Cerebellar cortex (tissue), 1 donor: ENCODE results near the gene PTPRN2.
A peak's percentile ranks its signal among the peaks of the same experiment; 100 is the strongest.

Source experiments
- DNase-seq: peaks from one replicate; pipeline ENCODE4 v3.0.0-alpha.2; 2015; ENCODE audit warnings: low spot score

Gene PTPRN2

GRCh38 chr7:158252081-158252836 is 335.4 kb downstream of the PTPRN2 start:
- DNase-seq, result peak; percentile 57

- DNase-seq, result no peak
Observed at GRCh38 chr7:158251061-158251965, 336.3 kb downstream of the PTPRN2 start.

DNA sequence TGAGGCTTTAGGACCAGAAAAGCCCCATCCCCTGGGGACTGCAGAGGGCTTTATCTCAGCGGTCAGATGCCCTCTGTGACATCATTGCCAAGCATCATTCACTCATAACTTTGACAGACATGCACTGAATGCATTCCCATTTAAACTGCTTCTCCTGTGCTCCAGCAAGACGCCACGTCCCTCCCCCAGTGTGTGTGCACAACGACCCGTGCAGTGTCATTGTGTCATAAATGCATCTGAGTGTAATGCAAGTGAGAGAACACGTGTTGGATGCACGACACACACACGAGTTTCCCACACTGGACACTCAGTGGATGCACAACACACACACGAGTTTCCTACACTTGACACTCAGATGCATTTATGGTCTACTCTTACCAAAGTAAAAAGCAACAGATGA is 337.9 kb downstream of the PTPRN2 start:
- DNase-seq, result no peak

- no peak for DNase-seq
Observed at GRCh38 chr7:158248816-158249215, 338.8 kb downstream of the PTPRN2 start.

DNA sequence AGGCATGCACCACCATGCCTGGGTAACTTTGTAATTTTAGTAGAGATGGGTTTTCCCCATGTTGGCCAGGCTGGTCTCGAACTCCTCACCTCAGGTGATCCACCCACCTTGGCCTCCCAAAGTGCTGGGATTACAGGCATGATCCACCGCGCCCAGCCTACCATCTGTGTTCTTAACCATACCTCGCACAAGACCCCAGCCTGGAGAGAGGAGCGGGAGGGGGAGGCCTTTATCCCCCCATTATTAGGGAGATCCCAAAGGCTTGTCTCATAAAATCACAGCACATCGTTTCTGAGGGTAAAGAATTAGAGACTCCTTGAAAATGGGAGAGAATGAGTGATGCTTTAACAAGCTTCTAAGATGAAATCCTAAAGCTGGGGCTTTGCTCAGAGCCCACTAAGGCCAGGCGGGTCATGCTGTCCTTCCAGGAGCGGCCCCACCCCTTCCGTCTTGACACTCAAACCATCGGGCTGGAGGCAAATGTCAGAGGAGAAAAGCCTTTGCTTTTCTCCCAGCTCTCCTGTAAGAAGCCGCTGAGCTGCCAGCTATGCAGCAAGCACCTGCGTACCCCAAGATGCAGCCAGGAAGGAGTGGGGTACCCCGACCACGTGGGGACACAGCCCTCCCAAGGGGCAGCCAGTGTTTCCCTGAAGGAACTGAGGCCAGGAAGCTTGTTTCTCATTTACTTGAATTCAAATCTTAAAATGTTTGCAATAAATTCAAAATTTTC is 339.7 kb downstream of the PTPRN2 start:
- no peak for DNase-seq

GRCh38 chr7:158246960-158247673 is 340.5 kb downstream of the PTPRN2 start:
- no peak for DNase-seq

DNA sequence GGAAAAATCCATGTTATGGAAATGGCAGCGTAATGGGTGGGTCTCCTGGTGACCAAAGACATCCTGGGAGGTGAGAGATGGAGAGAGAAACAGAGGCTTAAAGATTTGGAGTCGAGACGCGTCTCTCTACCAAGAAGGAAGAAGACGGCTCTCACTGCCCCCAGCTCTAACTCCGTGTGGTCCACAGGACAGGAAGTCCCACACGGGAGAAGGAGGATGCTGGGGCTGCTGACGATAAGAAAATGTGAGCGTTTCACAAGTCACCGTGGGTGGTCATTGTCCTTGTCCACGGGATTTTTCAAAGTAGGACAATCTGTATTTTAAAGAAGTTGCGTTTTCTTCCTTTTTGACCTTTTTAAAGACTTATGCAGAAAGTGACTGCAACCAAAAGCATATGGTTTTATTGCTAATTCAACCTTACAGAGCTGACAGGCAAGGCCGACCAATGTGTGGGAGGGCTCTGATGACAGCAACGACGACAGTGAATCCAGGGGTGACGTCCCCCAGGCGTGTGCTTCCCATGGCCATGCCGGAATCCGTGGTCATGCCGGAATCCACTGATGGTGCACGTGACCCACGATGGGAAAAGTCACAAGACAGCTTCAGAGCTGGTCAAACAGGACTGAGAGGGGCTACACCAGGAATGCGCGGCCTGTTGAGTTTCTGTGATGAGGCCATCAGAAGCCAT is 341.2 kb downstream of the PTPRN2 start:
- no peak for DNase-seq

DNA sequence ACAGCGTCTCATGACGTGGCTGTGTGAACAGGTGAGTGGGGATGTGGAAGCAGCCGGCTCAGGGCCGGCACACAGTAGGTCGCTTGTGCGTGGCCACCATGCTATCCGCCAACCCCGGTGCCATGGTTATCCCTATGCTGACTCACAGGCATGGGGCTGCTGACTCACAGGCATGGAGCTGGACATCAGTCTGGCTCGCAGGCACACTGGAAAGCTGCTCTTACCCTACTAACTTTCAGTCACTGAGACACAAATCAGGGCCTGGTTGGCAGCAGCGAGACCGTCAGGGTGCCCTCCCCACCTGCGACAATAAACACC is 341.9 kb downstream of the PTPRN2 start:
- DNase-seq, result no peak

DNA sequence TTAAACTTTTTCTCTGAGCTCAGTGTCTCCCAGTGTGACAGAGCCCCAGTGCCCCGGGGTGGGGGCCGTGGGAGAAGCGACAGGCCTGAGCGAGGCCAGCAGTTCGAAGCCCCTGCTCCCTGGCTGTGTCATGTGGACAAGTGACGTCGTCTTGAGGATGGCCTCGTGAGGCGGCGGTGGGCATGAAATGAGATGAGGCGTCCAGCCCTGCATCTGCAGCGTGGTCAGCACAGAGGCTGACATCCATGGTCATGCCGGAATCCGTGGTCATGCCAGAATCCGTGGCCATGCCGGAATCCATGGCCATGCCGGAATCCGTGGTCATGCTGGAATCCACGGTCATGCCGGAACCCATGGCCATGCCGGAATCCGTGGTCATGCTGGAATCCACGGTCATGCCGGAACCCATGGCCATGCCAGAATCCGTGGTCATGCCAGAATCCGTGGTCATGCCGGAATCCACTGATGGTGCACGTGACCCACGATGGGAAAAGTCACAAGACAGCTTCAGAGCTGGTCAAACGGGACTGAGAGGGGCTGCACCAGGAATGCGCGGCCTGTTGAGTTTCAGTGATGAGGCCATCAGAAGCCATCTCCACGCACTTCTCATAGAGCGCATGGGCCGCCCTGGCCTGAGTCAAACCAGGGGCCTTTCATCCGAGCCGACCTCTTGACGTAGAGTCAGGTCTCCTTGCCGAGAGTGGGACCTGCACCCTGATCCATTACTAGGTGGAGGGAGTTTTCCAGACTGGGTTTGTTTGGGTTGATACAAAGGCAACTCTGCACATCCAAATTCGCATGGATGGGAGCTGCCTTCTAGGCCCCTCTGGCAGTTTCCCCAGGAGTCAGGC is 342.5 kb downstream of the PTPRN2 start:
- no peak for DNase-seq

DNA sequence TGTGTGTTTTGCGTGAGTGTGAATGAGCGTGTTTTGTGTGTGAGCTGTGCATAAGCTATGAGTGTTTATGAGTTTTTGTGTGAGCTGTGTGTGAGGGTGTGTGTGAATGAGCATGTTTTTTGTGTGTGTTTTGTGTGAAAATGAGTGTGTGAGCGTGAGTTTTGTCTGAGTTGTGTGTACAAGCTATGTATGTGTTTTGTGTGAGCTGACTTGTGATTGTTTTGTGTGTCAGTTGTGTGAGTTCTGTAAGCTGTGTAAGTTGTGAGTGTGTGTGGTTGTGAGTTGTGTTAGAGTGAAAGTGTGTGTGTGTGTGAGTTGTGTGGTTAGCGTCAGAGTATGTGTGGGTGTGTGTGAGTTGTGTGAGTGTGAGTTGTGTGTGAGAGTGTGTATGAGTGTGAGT is 343.2 kb downstream of the PTPRN2 start:
- DNase-seq, result no peak

DNA sequence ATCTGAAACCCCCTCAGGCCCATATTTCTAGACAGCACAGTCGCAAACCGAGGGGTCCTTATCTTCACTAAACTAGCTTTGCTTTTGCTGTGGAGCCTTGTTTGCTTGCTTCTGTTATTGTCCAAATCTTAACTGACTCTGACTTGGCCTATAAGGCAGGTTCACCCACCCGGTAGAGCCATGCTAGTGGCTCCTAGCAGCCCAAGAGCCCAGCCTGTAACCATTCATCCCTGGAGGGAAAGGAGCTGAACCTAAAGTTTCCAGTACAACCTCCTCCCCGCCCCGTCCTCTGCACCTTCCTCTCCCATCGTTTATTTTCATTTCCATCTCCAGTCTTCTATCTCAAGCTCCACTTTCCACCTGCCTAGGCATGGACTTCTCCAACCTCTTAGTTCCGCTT is 345.7 kb downstream of the PTPRN2 start:
- no peak for DNase-seq

DNA sequence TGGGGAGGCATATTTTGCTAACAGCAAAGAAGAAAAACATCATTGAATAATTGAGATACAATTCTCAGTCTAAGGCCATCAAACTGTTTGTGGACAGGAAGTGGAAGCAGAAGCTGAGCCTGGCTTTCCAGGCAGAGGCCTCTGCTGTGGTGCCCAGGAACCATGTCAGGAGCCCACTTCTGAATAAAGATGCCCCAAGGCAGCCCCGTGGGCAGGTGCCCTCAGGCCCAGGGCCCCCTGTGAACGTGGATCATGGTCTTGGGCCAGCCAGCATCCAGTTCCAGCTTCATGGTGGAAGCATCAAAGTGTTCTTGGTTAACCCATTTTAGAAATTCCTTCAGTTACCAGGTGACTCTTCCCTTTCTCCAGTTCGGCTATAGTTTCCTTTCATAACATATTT is 346.8 kb downstream of the PTPRN2 start:
- DNase-seq, result no peak

GRCh38 chr7:158239290-158239981 is 348.2 kb downstream of the PTPRN2 start:
- DNase-seq, result peak; percentile 12

GRCh38 chr7:158238616-158239289 is 348.9 kb downstream of the PTPRN2 start:
- DNase-seq, result no peak

DNA sequence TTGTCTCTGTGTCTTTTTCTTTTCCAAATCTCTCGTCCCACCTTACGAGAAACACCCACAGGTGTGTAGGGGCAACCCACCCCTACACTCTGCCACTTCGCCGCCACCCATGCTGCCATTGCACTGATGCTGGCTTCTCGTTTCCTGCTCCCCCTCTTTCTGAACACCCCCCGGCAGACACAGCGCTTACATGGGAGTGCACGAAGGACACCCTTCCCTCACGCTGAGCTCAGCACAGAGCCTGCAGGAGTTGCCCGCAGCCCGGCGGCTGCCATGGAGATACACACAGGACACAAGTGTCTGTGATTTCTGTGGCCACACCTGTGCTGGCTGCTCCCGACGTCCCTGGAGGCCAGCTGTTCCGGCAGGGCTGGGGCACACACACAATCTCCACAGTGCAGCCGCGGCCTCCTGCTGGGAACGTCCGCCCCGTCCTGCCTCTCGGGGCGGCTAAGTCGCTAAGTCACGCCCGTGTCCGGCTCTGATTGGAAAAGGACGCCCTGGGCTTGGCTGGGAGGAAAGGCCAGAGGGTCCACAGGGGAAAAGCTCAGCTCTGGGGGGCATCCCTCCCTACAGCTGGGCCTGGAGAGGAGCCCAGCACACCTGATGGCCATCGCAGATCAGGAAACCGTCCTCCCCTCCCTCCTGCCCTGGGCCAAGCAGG is 349.8 kb downstream of the PTPRN2 start:
- no peak for DNase-seq

DNA sequence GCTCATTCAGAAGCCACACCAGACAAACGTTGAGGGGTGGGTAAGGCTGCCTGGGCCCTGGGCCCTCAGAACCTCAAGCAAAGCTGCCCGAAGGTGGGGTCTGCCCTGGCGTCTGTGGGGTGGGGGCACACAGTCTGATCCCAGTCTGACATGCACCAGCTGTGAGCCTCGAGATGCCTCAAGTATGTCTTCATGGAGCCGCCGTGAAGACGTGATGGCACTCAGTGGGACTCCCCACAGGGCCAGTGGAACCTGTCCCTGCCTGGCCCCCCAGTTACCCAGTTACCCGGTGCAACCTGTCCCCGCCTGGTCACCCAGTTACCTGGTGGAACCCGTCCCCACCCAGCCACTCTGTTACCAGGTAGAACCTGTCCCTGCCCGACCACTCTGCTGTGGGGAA is 351.2 kb downstream of the PTPRN2 start:
- no peak for DNase-seq

- no peak for DNase-seq
Observed at GRCh38 chr7:158235862-158236261, 351.8 kb downstream of the PTPRN2 start.

- no peak for DNase-seq
Observed at GRCh38 chr7:158229945-158230344, 357.7 kb downstream of the PTPRN2 start.

- no peak for DNase-seq
Observed at GRCh38 chr7:158228986-158229385, 358.6 kb downstream of the PTPRN2 start.
